HG03521 (cell line): Measurements from ENCODE around the gene RNF10.
"Not testable (repeated sequence)": the region's sequence is repeated elsewhere in the genome, so short reads cannot be mapped to it uniquely, and the experiment has no call there.

Experiments
- ATAC-seq: cut with Tn5 transposase; IDR thresholded peaks from one replicate; pipeline ENCODE4 v1.9.1; 2021; ENCODE audit warnings: mild to moderate bottlenecking, moderate library complexity; ENCODE audit not compliant: unreplicated experiment

The RNF10 gene

DNA sequence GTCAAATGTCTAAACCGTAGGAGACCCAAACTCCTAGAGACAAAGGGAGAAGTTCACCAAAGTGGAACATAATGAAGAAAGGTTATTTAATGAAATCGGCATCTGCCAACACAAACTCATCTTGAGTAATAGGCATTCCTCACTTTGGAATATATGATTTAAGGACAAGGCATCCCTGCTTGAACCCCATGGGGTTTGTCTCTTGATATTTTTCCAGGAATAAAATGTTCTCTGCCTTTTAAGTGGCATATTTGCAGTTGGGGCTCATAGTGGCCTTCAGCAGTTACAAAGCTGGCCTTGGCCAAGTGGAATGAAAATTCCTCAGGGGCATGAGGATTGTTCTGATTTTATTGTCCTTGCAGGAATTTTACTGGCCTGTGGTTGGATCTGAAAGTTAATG lies 40.0 kb downstream of the RNF10 start:
- no peak for ATAC-seq

DNA sequence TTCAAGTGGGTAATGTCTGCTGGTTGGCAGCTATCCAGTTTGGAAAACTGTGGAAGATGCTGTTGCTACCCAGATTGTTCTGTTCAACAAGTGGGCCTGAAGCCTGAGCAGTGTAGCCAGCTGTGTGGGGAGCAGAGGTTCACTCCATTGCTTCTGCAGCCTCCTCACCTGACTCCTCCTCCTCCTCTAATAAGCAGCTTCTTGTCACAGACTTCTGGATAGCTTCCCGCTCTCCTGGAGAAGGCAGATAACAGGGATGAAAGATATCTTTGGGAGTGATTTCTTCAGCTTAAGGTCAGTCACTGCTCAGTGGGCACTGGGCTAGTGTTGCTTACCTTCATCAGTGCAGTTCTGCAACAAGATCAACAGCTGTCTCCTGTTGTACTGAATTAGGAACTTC lies 45.0 kb downstream of the RNF10 start:
- ATAC-seq = no peak

DNA sequence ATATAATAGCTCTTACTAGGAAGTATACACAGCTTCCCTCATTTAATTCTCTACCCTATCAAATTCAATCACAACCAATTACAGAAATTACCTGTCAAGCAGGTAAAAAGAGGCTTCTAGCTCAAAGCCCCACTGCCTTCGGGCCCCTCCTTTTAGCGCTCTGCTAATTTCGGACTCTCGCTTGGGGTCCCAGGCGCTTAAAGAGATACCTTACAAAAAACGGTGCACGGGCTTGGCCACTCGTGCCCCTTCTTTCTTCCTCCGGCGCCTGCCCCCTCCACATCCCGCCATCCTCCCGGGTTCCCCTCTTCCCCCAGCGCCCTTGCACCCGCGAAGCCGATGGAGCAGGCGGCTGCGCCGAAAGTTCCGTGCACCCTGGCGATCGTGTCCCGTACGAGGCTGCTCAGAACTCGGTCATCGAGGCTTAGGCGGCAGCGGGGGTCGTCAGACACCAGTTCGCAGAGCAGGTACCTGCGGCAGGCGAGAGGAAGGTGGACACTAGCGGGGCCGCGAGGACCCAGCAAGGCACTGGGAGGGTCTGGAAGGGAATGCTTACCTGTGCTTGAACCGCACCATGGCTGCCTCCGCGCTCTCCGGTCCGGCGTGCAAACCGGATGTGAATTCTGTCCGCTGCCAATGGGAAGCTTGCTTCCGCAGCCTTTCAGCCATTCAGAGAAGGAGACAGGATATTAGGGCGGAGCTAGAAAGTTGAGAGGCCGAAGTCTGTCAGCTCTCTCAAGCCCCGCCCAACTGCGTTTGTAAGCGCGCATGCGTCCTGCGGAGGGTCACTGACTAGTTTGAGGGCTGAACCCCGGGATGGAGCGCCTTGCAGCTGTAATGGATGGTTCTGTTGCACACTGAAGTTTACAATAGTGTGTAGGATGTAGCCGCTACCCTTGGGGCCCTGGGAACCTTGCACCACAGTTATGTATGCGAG lies 46.9 kb downstream of the RNF10 start, which contains the start of gene POP5:
POP5 (minus strand) TSS at position 616 of the 937 bp plus-strand sequence; CDS start at position 576, 40 bp downstream.
- peak; percentile 92 for ATAC-seq

DNA sequence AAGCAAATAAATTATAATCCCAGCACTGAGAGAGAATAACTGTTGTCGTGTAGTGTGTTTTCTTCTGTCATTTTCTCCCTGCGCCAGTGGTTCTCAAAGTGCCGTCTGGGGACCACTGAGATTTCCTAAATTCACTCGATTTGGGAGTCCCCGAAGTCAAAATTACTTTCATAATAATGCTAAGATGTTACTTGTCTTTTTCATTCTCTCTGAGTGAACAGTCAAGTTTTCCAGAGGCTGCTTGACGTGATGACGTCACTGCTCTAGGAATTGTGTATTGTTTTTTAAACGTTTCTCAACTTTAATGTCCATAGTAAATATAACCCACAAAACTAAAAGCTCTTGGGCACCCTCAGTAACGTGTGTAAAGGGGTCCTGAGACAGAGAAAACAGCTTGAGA lies 47.8 kb downstream of the RNF10 start:
- no peak for ATAC-seq

DNA sequence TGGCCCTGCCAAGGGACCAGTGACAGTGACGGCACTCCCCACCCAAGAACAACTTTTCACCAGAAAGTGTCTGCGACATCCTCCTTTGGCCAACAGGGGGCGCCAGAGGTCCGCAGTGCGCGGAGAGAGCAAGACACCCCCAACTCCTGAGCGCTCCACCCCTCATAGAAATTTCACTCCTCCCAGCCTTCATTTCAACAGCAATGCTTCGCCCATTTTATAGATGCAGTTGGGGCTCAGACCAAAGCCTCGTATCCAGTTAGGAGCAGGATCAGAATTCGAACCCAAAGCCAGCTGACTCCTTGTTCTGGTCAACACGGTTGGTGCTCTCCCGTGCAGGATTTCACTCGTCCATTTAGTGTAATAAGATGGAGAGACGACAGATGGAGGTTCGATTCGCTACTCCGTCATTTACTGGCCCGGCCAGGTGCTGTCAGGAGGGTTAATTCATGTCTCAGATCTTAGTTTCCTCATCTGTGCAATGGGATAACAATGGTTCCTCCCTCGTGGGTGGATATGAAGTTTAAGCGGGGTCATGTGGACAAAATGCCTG lies 49.4 kb downstream of the RNF10 start:
- no peak for ATAC-seq

DNA sequence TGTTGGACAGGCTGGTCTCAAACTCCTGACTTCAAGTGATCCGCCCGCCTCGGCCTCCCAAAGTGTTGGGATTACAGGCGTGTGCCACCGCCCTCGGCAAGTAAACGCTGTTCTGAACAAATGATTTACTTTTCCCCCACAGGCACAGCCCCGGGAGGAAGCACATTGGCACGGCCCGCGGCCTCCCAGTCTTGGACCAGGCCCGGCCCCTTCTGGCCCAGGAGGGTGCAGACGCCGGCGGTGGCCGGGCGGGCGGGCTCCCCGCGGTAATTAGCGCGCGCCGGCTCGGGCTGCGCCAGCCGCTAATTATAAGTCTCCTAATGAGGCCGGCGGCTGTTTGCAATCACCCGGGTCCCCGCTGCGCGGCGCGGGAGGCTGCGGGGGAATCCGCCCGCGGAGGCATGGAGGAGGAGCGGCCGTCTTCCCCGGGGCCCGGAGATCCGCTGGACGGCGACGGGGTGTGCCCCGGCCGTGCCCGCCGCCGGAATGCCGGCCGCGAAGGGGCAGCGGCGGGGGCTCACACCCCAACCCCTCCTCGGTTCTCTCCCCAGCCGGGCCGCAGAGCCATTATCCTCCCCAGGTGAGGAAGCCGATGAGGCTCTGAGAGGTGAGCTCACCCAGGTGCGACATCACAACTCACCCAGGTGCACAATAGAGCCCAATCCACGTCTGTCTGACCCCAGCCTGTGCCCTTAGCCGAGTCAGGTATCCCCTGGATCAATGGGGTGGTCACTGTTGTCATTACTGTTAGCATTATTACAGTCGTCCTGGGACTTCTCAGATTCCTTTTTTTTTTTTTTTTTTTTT lies 50.4 kb downstream of the RNF10 start:
- ATAC-seq = no peak

DNA sequence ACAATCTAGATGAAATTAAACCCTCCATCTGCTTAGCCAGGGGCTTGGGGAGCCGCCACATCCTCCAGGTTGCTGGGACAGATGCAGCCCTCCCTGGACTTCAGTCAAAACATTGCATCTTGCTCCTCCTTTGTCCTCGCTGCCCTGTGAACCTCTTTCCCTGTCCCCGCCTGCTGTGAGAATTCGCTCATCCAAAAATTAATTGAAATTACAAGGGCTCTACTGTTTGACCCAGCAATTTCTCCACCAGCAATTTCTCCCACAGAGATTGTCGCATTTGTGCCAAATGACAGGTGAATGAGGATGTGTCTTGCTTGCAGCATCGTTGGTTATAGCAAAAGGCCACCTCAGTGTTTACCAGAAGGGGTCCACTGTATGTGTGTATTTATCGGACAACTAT lies 52.0 kb downstream of the RNF10 start:
- ATAC-seq = no peak

DNA sequence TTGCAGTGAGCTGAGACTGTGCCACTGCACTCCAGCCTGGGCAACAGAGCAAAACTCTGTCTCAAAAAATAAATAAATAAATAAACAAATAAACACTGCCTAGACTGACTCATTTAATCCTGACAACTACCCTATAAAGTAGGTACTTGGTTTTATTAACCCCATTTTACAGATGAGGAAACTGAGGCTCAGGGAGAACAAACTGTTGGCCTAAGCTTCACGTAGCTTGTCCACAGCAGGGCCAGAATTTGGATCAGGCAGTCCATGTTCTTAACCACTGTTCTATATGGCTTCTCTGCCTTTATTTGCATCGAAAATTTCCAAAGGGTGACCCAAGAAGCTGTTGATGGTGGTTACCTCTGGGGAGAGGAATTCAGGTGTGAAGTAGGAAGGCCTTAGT lies 52.7 kb downstream of the RNF10 start:
- ATAC-seq = no peak

DNA sequence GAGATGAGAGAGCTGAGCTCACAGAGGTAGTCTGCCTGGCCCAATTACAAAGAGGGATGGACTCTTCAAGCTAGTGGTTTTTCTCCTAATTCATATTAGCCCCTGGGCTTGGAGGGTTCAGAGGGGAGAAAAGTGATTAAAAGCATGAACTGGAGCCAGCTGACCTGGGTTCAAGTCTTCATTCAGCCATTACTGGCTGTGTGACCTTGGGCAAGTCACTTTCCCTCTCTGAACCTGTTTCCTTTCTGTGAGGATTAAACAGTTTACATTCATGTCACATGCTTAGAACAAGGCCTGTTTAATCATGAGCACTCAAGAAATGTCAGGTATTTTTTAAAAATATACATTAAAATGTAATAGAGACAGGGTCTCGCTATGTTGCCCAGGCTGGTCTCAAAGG lies 54.2 kb downstream of the RNF10 start:
- ATAC-seq = no peak

DNA sequence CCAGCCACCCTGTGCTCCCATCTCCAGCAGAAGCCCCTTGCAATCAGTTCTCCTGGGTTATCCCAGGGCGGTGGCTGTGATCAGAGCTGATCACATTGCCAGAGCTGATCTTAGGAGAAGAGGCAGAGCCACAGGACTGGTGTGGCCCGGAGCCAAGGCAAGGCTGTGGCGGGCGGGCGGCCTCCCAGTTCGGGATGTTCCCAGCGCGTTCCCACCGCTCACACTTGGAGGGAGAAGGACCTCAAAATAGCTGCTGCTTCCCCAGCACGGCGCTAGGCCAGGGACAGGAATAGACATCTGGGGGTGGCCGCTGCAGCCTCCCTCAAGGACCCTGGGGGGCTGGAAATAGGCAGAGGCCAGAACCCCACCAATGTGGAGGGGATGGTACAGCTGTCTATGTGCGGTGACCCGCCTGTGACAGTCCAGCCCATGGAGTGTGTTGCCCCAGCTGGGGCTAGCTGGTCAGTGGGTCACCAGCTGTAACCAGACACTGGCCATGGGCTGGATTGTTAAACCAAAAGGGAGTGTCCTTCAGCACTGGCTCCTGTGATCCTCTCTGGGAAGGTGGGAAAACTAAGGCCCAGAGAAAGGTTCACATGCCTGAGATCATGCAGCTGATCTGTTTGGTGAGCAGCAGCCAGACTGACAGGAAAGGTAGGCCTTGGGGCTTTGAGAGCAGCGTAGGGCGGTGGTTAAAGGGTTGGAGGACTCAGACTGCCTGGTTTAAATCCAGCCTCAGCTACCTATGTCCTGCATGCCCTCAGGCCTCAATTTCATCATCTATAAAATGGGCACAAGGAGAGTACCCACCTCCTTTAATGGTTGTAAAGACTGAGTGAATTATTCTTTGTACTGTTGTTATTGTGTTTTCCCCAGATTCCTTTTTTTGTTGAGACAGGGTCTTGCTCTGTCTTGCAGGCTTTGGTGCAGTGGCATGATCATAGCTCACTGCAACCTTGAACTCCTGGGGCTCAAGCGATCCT lies 55.1 kb downstream of the RNF10 start:
- no peak for ATAC-seq

DNA sequence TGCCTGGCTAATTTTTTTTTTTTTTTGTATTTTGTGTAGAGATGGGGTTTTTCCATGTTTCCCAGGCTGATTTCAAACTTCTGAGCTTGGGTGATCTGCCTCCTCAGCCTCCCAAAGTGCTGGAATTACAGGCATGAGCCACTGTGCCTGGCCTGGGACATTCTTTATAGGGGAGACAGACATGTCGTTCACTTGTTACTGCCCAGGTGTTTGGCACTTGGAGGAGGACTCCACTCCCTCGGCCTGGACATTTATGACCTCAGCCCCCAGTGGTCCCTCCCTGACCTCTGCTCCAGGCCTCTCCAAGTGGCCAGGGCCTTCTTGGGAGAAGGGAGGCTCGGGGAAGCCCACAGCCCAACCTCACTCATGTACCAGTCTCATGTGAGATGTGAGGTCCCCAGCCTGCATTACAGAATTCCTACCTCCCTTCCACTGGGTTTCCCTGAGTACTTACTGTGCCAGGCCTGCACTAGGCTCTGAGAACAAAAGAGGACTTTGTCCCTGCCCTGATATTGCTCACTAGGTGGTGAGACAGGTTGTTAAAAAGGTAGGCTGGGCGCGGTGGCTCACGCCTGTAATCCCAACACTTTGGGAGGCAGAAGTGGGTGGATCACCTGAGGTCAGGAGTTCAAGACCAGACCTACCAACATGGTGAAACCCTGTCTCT lies 56.7 kb downstream of the RNF10 start:
- no peak for ATAC-seq

DNA sequence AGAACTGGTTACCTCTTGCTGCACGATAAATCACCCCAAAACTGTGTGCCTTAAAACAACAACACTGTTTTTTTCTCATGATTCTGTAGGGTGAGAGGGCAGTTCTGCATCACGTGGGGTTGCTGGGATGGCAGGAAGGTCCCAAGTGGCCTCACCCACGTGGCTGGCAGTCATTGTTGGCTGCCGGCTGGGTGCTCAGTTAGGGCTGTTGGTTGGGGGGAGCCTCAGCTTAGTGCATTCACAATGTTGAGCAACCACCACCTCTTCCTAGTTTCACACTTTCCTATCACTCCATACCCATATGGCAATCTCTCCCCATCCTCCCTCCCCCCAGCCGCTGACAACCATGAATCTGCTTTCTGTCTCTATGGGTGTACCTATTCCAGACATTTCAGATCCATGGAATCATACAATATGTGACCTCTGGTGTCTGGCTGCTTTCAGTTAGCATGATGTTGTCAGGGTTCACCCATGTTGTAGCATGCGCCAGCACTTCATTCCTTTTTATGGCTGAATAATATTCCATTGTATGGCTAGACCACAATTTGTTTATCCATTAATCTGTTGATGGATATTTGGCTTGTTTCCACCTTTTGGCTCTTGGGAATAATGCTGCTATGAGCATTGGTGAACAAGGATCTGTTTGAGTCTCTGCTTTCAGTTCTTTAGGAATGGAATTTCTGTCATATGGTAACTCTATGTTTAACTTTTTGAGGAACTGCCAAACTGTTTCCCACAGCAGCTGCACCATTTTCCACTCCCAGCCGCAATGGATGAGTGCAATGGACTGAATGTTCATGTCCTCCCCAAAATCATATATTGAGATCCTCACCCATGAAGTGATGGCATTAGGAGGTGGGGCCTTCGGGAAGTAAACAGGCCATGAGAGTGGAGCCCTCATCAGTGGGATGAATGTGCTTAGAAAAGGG lies 58.2 kb downstream of the RNF10 start:
- no peak for ATAC-seq

DNA sequence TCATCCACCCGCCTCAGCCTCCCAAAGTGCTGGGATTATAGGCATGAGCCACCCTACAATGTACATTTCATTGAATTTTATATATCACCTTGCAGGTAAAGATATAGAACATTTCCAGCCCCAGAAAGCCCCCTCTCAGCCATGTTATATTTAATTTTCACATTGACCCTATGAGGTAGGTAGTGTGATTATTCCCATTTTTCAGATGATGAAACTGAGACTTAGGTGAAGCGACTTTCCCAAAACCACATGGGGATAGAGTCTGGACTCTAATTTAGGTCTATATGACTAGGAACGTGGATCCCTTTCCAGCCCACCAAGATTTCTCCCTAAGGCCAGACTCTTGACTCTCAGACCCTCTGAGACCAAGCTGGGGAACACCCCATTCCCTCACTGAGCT lies 62.7 kb downstream of the RNF10 start:
- no peak for ATAC-seq

DNA sequence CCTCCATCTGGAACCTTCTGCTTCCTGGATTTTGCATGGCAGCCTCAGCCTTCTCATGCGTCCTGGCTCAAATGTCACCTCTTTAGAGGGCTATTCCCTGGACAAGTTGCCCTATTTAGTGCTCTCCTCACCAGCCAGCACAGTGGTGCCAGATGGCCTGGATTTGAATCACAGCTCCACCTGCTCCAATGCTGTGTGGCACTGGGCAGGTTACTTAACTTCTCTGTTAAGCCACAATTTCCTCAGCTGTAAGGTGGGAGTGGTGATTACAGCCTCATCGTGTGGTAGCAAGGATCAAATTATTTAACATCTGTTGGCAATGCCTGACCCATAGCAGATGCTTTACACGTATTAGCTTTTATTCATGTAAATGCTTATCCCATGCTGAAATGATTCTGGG lies 63.7 kb downstream of the RNF10 start:
- ATAC-seq = no peak

DNA sequence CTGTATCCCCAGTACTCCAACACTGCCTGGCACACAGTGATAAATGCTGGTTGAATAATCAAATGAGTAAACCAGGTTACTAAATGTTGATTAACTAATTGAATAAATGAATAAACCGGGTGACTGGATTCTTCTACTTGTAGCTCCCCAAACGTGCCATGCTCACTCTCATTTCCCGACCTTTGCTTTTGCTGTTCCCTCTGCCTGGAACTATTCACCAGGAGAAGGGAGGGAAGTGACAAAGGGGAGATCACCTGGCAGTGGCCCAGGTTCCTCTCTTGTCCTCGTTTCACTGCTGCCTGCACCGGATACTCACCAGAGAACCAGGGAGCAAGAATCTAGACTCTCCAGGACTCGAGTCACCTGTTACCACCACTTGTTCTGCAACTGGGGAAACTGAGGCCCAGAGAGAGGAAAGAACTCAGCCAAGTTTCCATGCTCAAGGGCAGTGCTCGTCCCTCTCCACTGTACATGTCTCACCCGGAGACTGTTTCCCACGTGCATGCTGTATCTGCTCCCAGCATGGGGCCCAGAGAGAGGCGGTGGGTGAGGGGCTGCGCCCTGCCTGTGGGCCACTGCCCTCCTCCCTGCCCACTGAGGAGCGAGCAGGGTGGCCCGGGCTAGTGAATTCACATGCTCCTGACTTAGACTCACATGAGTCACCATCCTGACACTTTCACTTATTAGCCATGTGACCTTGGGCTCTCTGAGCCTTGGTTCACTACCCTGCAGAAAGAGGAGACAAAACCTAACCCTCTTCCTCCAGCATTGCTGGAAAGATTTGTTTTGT lies 64.7 kb downstream of the RNF10 start:
- no peak for ATAC-seq

DNA sequence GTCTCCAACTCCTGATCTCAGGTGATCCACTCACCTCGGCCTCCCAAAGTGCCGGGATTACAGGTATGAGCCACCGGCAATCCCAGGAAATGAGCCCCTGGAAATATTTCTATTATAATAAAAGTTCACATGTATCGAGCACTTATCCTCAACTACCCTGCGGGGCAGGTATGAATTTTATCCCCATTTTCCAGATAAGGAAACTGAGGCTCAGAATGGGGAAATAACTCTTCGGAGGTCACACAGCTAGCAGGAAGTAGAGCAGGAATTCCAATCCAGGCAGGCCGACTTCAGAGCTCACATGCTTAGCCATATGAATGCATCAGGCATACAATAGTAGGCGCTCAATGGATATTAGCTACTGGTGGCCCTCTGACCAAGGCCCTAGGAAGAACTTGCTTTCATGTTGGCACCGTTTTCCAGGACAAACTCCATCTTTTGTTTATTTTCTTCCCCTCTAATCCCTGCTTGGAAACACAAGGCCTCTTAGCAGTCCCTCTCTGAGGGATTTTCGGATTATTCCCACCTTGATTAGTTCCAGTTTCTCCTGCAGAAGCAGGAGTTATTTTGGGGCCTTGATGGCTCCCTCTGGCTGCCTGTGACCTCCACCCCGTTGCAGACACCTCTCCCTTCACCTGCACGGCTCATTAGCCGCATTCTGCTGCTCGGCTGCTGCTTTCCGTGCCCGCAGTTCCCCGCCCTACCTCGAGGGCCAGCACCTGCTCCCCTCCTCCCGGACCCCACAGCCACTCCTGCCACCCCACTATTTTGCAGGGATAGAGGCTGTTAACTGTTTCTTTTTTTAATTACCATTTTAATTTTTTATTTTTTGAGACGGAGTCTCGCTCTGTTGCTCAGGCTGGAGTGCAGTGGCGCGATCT lies 65.8 kb downstream of the RNF10 start:
- ATAC-seq = no peak

DNA sequence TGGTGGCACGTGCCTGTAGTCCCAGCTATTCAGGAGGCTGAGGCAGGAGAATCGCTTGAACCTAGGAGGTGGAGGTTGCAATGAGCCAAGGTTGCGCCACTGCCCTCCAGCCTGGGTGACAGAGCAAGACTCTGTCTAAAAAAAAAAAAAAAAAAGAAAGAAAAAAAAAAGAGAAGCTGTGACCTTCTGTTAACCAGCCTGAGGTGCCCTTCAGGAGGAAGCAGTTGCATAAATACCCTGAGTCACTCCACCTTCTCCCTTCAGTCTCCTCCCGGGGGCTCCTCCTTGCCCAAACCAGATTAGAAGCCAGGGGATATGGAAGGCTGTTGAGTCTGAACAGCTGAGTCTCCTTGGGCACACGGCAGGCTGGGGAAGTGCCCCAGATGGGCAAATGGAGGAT lies 68.3 kb downstream of the RNF10 start:
- not testable (repeated sequence) for ATAC-seq
